CD14-positive monocyte (primary cell): Measurements from ENCODE around the gene NOPCHAP1. TPM values are rescaled to one million over a fixed set of nuclear protein-coding genes. Genes with fewer than 3 reads are reported as not detected.
A peak's percentile ranks its signal among the peaks of the same experiment; 100 is the strongest.

ENCODE experiments used
- DNase-seq, 3 donors: peaks; one replicate each; pipeline ENCODE4 v3.0.0-alpha.2; 2011 to 2022
- H2AFZ ChIP-seq: 2 replicates; pipeline ENCODE4 v1.6.0; 2012; ENCODE audit warnings: mild to moderate bottlenecking, low read depth, low read length, inconsistent platforms; ENCODE audit not compliant: insufficient read depth, poor library complexity, severe bottlenecking
- H3K27ac ChIP-seq, 2 donors: 1 replicate in 1 of 2; 2 replicates in 1 of 2; pipeline ENCODE4 v1.5.1; 2012 to 2013; ENCODE audit warnings: low read length in 2 of 2, control low read depth in 1 of 2, inconsistent platforms in 1 of 2, low read depth in 1 of 2, mild to moderate bottlenecking in 1 of 2
- H3K27me3 ChIP-seq, 2 donors: one replicate each; pipeline versions ENCODE4 v1.6.0 to v1.6.1; 2011 to 2013; ENCODE audit warnings: low read length in 2 of 2; ENCODE audit not compliant: control insufficient read depth in 2 of 2, insufficient read depth in 2 of 2
- H3K36me3 ChIP-seq, 2 donors: replicated peaks in 1 of 2; 1 replicate in 1 of 2; 2 replicates in 1 of 2; pipeline versions ENCODE4 v1.5.1 to v1.6.1; 2012 to 2013; ENCODE audit warnings: low read length in 2 of 2, control low read depth in 1 of 2, inconsistent platforms in 1 of 2, mild to moderate bottlenecking in 1 of 2; ENCODE audit not compliant: insufficient read depth in 2 of 2, control insufficient read depth in 1 of 2
- H3K4me1 ChIP-seq, 2 donors: 1 replicate in 1 of 2; 2 replicates in 1 of 2; pipeline versions ENCODE4 v1.5.1 to v1.6.1; 2012 to 2013; ENCODE audit warnings: low read length in 2 of 2, control low read depth in 1 of 2, inconsistent platforms in 1 of 2, mild to moderate bottlenecking in 1 of 2, moderate library complexity in 1 of 2; ENCODE audit not compliant: insufficient read depth in 2 of 2, control insufficient read depth in 1 of 2
- H3K4me2 ChIP-seq: replicated peaks from 2 replicates; pipeline ENCODE3; 2012; ENCODE audit warnings: low read length, moderate library complexity, mild to moderate bottlenecking; ENCODE audit not compliant: poor library complexity, severe bottlenecking; ENCODE audit errors: extremely low read depth
- H3K4me3 ChIP-seq, 3 experiments: fragments of 200-600 bp in 1 of 3; sonication (generic) in 1 of 3; replicated peaks in 1 of 3; 1 replicate in 2 of 3; 2 replicates in 1 of 3; pipeline ENCODE4 v1.5.1; 2011 to 2013; ENCODE audit warnings: low read length in 3 of 3, mild to moderate bottlenecking in 3 of 3, control low read depth in 2 of 3, low read depth in 2 of 3, inconsistent platforms in 1 of 3, moderate library complexity in 1 of 3
- H3K79me2 ChIP-seq: 2 replicates; pipeline ENCODE4 v1.6.0; 2012; ENCODE audit warnings: mild to moderate bottlenecking, control low read depth, inconsistent platforms, low read length, moderate library complexity; ENCODE audit not compliant: insufficient read depth
- H3K9ac ChIP-seq: 2 replicates; pipeline ENCODE4 v1.6.0; 2017; ENCODE audit warnings: low read length, mild to moderate bottlenecking; ENCODE audit not compliant: insufficient read depth, poor library complexity, severe bottlenecking
- H3K9me3 ChIP-seq, 2 donors: replicated peaks in 1 of 2; 1 replicate in 1 of 2; 2 replicates in 1 of 2; pipeline versions ENCODE4 v1.5.1 to v1.6.1; 2012 to 2013; ENCODE audit warnings: low read length in 2 of 2, control low read depth in 1 of 2; ENCODE audit not compliant: control insufficient read depth in 1 of 2, insufficient read depth in 1 of 2
- H4K20me1 ChIP-seq: 2 replicates; pipeline ENCODE4 v1.6.0; 2012; ENCODE audit warnings: mild to moderate bottlenecking, low read length, control low read depth, moderate library complexity; ENCODE audit not compliant: insufficient read depth
- H3K27ac Mint-ChIP-seq, 7 donors: one replicate each; pipeline ENCODE4 v1.8.0; 2020; ENCODE audit warnings: mild to moderate bottlenecking in 7 of 7, mixed read lengths in 7 of 7, moderate library complexity in 6 of 7, inconsistent platforms in 2 of 7
- H3K27me3 Mint-ChIP-seq, 3 donors: one replicate each; pipeline ENCODE4 v1.8.0; 2021 to 2022; ENCODE audit warnings: low read depth in 3 of 3, mild to moderate bottlenecking in 3 of 3, mixed read lengths in 3 of 3, moderate library complexity in 3 of 3, inconsistent platforms in 1 of 3
- H3K36me3 Mint-ChIP-seq, 2 donors: one replicate each; pipeline ENCODE4 v1.8.0; 2020; ENCODE audit warnings: mixed read lengths in 2 of 2, inconsistent platforms in 1 of 2, mild to moderate bottlenecking in 1 of 2
- H3K4me1 Mint-ChIP-seq: one replicate; pipeline ENCODE4 v1.8.0; 2020; ENCODE audit warnings: mild to moderate bottlenecking, mixed read lengths
- H3K4me3 Mint-ChIP-seq, 2 donors: one replicate each; pipeline ENCODE4 v1.8.0; 2020; ENCODE audit warnings: mild to moderate bottlenecking in 2 of 2, mixed read lengths in 2 of 2, moderate library complexity in 1 of 2
- H3K9me3 Mint-ChIP-seq, 7 donors: one replicate each; pipeline ENCODE4 v1.8.0; 2020 to 2022; ENCODE audit warnings: mixed read lengths in 7 of 7, mild to moderate bottlenecking in 6 of 7, moderate library complexity in 6 of 7, inconsistent platforms in 2 of 7
- CTCF ChIP-seq: fragments of 200-600 bp; IDR thresholded peaks from one replicate; pipeline ENCODE4 v1.8.0; 2022; ENCODE audit warnings: antibody characterized with exemption, mild to moderate bottlenecking
- WGBS: methylation state at CpG from one replicate; pipeline ENCODE4 v1.1.5; 2013; ENCODE audit warnings: missing lambda C conversion rate; ENCODE audit not compliant: insufficient coverage; 5-methylcytosine and 5-hydroxymethylcytosine counted together
- intact Hi-C, 2 donors: fragments of 100-400 bp; cut with micrococcal nuclease; formaldehyde crosslinking; loops; one replicate each; pipeline versions ENCODE4 v1.15.0 to v1.15.1; 2023
- polyA plus RNA-seq, 3 donors: library from polyadenylated mRNA; depleted of rRNA in 1 of 3; unstranded in 2 of 3; stranded (reverse) in 1 of 3; fragments of 300-500 nt in 2 of 3; fragments of >200 nt in 1 of 3; fragmentation: Illumina TruSeq in 2 of 3; gene quantifications; 1 replicate in 2 of 3; 2 replicates in 1 of 3; pipeline ENCODE4 v1.2.3, GENCODE V29; 2012 to 2021

Gene NOPCHAP1
- polyA plus RNA-seq, 3 donors: 2.6 to 14.0 (median 12.0) TPM

GRCh38 chr12:104997541-104997940 lies 11.4 kb downstream of the NOPCHAP1 start:
- peaks cover 0 to 2% (median 0%) of the 10 kb centered on the region in 7 donors for H3K9me3 Mint-ChIP-seq
- peak overlapping the region; percentile 21 to 89 (median 64) for H3K27ac Mint-ChIP-seq
- Histone ChIP-seq H4K20me1 (no peaks in the 10 kb centered on the region), H3K27ac (peak overlapping the region in 1 of 2 donors; percentile 62), H2AFZ (peak overlapping the region; percentile 11), H3K4me1 (peaks cover 42 to 44% of the 10 kb centered on the region in 2 donors), H3K79me2 (no peaks in the 10 kb centered on the region), H3K27me3 (no peaks in the 10 kb centered on the region), H3K9ac (no peak overlapping the region), H3K4me3 (peak overlapping the region in 1 of 3 experiments; percentile 54), H3K4me2 (peak overlapping the region; percentile 52), H3K36me3 (peaks cover 22 to 65% of the 10 kb centered on the region in 2 donors), H3K9me3 (no peaks in the 10 kb centered on the region)
- intact Hi-C loops: no loop called here
- peaks cover 43% of the 10 kb centered on the region for H3K4me1 Mint-ChIP-seq
- TF ChIP-seq CTCF: no peak
- H3K27me3 Mint-ChIP-seq: no peaks in the 10 kb centered on the region
- 33% methylated on average over 1 of the region's 3 CpGs for WGBS
- H3K4me3 Mint-ChIP-seq: peak overlapping the region in 1 of 2 donors; percentile 75
- peak; percentile 18 to 76 (median 49) for DNase-seq
- H3K36me3 Mint-ChIP-seq: peaks cover 72 to 78% of the 10 kb centered on the region in 2 donors

- H3K27ac Mint-ChIP-seq: peak overlapping the region in 5 of 7 donors; percentile 27 to 65 (median 55)
- WGBS: 91% methylated on average over 15 of the region's 15 CpGs
- no peaks in the 10 kb centered on the region for H3K9me3 ChIP-seq
Observed at GRCh38 chr12:104998423-104999346, 12.6 kb downstream of the NOPCHAP1 start.

More at GRCh38 chr12:104998423-104999346, 12.6 kb downstream of the NOPCHAP1 start:
- no peak for TF ChIP-seq CTCF
- DNase-seq: no peak
- peak overlapping the region; percentile 52 for H3K4me2 ChIP-seq
- peaks cover 70 to 79% of the 10 kb centered on the region in 2 donors for H3K36me3 Mint-ChIP-seq
- H3K27me3 ChIP-seq: no peaks in the 10 kb centered on the region
- peaks cover 24 to 67% of the 10 kb centered on the region in 2 donors for H3K36me3 ChIP-seq
- peaks cover 40 to 42% of the 10 kb centered on the region in 2 donors for H3K4me1 ChIP-seq
- no peak overlapping the region for H3K4me3 Mint-ChIP-seq
- H4K20me1 ChIP-seq: no peaks in the 10 kb centered on the region
- intact Hi-C loops: no loop called here
- H3K4me1 Mint-ChIP-seq: peaks cover 41% of the 10 kb centered on the region
- H3K9me3 Mint-ChIP-seq: peaks cover 0 to 2% (median 0%) of the 10 kb centered on the region in 7 donors
- peak overlapping the region in 1 of 2 donors; percentile 62 for H3K27ac ChIP-seq
- H3K27me3 Mint-ChIP-seq: no peaks in the 10 kb centered on the region
- H3K79me2 ChIP-seq: no peaks in the 10 kb centered on the region
- no peak overlapping the region for H3K9ac ChIP-seq
- H2AFZ ChIP-seq: peak overlapping the region; percentile 11
- peak overlapping the region in 1 of 3 experiments; percentile 54 for H3K4me3 ChIP-seq
